Urothelium cell line (cell line): ENCODE measurements around the gene PRDM13.
A peak's percentile ranks its signal among the peaks of the same experiment; 100 is the strongest.
"Not testable (repeated sequence)": the region's sequence is repeated elsewhere in the genome, so short reads cannot be mapped to it uniquely, and the experiment has no call there.

Source experiments
- DNase-seq: peaks from one replicate; pipeline ENCODE4 v3.0.0; 2011; ENCODE audit warnings: low spot score, mixed read lengths
- FAIRE-seq: peaks from 2 replicates; lab custom pipeline; 2011; peaks lifted over from hg19 to GRCh38; lab: Jason Lieb, UNC

PRDM13 gene

DNA sequence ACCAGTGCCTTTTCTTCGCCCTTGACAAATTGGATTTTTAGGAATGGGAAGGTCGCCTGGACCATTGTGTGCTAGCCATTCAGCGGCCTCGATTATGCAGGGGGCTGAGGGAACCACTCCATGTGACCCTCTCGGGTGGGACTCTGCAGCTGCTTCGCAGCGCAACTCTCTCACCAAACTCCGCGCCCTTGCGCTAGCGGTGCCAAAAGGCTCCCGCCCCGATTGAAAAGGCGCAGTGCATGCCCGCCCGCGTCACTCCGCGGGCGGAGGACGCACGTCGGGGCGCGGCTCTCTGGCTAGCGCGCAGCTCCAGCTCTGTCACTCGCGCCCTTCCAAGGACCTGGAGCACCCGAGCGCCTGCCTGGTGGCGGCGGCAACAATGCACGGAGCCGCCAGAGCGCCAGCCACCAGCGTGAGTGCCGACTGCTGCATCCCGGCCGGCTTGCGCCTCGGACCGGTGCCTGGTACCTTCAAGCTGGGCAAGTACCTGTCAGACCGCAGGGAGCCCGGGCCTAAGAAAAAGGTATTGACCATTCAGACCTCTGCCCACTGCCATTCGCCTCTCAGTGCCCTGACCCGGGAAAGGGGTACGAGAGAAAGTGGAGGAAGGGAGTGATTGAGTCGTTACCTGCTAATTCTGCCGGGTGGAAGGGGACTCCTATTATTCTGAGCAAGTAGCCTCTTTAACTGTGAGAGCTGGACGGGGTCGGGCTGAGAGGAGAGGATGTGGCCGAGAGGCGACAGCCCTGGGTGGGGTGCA lies at the start of gene PRDM13:
TSS of gene PRDM13 (plus strand) at position 178 of the 760 bp plus-strand sequence. CDS start at position 380, 202 bp downstream.
- DNase-seq: no peak
- no peak for FAIRE-seq

DNA sequence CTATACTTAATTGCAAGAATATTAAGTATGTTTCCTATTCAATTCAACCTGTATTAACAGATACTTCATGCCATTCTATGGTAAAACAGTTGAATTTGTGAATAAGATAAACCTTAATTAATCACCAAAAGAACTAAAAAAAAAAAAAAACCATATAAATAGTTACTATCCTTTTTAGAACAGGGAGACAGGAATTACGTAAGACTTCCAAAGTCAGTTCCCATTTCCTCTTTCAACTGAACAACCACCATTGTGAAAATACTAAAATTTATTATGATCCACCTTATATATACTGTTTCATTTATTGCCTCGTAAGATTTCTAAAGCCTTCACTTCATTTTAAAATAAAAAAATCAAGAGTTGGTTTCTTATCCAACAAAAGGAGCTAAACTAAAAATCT lies 47.6 kb upstream of the PRDM13 start:
- DNase-seq: no peak

DNA sequence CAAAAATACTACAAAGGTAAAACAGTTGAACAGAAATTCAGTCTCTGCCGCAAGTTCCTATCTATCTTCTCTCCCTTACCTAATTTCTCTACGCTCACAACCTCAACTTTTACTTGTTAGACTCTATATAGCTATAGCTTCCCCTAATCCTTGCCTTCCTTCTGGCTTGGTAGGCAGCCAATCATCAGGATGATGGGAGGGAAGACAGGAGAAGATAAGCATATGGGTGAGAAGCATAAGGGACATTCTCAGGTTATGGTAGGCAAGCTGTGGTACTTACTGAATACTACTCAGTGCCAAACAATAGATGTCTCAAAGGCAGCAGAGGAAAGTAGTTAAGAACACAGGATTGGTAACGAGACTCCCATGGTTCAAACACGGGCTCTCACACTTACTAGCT lies 46.0 kb upstream of the PRDM13 start:
- no peak for DNase-seq
- FAIRE-seq: no peak

More for the DNA sequence above, 47.6 kb upstream of the PRDM13 start:
- FAIRE-seq: no peak

DNA sequence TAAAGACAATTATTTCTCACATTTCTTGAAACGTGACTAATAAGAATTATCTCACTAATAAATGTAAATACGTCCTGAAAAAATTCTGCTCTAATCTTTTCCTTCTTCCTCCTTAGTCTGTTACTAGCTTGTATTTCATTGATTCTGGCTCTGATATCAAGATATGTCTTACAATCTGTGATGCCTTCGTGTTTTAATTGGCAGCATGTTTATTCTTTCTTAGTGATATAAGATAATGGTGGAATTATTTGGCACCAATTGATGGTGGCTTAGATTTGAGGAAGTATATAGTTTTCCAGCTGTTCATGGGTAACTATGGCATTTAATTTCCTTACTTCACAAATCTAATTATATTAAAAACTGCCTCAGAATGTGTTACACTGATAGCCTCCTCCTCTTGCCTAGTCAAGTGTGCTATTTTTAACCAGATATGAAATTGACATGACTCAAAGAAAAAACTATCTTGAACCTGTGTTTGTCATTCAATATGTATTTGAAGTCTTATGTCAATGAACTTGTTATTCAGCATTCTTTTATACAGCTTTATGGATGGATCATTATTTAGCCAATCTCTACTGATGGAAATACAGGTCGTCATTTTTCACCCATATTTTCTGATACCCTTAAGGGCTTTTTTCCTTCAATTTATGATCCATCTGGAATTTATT lies 43.4 kb upstream of the PRDM13 start:
- FAIRE-seq (no peak), DNase-seq (no peak)

DNA sequence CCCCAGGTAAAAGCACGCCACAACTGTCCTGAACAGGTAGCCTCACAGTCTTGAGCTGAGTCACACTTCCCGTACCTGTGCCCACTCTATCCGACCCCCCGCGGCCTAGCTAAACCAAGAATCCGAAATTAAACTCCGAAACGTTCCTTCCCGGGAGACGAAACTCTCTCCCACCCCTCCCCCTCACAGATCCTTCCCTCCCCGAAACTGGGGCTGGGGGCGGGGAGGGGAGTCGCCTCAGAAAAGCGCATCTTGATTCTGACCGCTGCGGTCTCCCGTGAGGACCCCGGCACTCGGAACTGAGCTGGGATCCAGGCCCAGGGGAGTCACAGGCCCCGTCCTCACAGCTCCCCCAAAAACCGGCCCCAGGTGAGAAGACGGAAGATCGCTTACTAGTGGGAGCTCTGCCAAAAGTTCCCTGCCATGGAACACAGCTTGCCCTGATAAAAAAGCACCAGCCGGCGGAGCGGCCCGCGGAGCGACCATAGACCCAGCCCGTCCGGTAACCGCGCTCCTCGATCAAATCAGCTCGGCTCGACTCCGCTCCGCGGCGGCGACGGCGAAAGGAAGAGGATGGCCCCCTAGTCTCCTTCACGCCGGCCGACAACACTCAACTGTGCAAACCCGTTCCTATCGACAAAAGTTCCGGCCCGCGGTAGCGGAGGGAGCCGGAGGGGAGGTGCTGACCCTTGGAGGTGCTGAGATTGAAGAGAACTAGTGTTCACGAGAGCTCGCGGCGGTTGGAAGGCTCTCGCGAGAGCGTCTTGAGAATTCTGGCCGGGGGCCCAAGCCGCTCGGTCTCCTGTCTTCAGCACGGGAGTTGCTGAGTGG lies 38.3 kb upstream of the PRDM13 start, which contains the start of gene CCNC:
TSS of gene CCNC (minus strand) at position 558 of the 831 bp plus-strand sequence. CDS start at position 425, 133 bp downstream.
- peak; percentile 85 for DNase-seq
- FAIRE-seq: no peak

DNA sequence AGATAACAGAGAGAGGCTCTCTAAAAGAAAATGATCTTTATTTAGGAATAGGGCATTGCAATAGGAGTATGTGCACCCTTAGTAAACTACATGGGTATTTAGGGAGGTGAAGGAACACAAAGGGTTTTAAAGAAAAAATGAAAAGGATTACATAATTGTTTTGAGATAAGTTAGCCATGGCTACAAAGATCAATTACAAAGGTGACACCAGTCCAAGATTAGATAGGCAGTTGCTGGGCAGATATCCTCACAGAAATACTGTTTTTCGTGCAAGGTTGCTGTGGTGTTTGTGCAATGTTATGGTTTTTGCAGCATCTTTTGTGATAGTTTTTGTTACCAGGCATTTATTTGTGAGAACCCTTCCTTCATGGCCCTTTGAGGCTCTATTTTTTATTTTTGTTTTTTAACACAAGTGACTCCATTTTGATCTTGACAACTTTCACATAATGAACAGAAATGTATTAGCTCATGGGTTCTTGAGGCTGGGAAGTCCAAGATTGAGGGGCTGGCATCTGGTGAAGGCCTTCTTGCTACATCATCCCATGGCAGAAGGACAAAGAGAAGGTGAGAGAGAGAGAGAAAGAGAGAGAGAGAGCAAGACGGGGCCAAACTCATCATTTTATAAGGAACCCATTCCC lies 32.5 kb upstream of the PRDM13 start:
- FAIRE-seq: no peak
- DNase-seq: no peak

DNA sequence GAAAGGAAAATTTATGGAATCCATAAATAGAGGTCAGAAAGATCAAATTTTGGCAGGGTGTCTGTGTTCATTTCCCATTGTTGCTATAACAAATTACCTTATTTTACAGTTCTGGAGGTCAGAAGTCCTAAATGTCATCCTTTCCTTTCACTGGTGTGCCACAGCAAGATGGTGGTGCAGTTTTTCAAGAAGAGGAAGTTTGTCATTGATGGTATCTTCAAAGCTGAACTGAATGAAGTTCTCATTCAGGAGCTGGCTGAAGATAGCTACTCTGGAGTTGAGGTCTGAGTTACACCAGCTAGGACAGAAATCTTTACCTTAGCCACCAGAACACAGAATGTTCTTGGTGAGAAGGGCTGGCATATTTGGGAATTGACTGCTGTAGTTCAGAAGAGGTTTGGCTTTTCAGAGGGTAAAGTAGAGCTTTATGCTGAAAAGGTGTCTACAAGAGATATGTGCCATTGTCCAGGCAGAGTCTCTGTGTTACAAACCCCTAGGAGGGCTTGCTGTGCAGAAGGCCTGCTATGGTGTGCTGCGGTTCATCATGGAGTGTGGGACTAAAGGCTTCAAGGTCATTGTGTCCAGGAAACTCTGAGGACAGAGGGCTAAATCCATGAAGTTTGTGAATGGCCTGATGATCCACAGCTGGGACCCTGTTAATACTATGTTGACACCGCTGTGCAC lies 30.9 kb upstream of the PRDM13 start:
- FAIRE-seq (no peak), DNase-seq (no peak)

DNA sequence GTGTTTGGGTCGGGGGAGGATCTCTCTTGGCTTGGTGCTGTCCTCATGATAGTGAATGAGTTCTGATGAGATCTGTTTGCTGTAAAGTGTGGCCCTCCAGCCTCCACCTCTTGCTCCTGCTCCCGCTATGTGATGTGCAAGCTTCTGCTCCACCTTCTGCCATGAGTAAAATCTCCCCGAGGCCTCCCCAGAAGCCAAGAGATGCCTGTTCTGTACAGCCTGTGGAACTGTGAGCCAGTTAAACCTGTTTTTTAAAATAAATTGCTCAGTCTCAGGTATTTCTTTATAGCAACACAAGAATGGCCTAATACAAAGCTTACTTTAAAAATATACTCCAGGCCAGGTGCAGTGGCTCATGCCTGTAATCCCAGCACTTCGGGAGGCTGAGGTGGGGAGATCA lies 26.9 kb upstream of the PRDM13 start:
- DNase-seq: no peak
- FAIRE-seq: no peak

DNA sequence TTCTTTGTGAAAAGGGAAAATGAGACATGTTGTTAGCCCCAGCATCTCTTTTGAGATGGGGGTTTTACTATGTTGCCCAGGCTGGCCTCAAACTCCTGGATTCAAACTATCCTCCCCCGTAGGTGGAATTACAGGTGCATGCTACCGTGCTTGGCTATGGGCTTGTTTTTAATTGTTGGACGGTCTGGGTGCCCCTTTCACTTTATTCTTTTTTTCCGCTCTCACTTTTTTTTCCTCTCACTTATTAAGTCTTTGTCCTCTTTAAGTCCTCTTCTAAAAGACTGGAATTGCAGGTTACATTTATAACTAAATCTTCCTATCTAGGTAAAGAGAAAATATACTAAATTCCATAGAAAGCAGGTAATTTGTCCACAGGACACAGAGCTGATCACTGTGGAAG lies 18.8 kb upstream of the PRDM13 start:
- FAIRE-seq: no peak
- no peak for DNase-seq

DNA sequence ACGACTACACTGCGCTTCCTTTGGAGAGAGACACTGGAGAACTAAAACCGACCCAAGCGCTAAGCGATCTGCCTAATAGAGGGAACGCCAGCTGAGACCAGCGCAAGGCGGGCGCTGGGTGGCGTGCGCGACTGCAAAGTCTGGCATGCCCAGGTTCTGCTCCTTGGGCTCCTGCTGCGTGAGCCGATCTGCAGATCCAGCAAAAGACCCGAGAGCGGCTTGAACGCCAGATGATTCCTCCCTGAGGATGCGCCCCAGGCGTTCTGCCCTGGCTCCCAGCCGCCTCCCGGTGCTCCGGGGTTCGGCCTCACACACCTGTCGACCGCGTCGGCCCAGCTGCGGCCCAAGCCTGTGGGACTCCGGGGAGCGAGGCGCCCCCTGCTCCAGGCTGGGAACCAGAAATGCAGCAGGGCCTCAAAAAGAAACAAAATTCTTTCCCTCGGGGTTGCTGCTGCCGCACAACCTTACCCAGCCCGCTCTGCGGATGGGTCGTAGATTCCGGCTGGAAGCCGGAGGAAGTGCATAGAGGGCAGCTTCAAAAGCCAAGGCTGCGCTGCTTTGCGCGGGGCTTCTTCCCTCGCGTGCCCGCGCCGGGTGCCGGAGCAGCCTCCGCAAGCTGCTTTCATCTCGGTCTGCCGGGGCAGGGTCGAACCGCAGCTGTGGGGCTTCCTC lies 17.9 kb upstream of the PRDM13 start:
- FAIRE-seq: no peak

DNA sequence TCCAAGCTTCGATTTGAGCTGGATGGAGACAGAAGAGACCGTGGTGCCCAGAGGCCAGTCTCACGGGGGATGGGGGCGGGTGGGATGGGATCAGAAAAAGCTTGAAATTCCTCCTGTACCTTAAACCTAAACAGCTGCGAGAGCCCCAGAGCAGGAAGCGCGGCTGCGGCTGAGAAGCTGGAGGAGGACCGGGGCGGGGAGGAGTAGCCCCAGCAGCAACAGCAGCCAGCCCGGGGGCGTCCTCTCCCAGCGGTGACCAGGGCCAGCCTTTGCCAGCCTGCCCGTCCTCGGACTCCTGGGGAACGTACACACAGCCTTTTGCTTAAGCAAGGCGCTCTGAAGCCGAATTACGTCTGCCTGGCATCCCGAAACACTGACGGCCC lies 17.4 kb upstream of the PRDM13 start:
- no peak for DNase-seq

More for the DNA sequence above, 17.9 kb upstream of the PRDM13 start:
- DNase-seq: no peak

DNA sequence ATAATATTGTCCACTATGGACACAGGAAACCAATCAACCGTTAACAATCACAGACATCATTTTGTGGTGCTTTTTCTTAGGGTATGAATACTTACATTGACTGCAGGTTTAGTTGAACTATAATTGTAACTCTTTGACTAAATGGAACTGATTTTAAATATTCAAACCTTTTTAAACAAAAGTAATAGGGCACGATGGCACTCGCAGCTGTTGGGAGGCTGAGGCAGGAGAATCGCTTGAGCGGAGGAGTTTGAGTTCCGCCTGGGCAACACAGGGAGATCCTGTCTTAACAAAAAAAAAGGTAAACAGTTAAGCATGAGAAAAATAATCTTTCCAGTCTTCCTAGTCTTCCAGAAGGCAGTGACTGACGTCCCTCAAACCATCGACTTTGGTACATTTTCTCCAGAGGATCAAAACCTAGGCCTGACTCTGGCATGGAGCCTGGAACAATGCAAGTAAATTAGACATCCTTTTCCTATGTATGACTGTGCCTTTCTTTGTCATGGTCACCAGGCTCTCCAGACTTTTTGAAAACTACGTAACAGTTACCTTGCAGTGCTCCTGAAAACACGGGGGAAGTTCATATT lies 16.6 kb upstream of the PRDM13 start:
- FAIRE-seq (no peak), DNase-seq (no peak)

More for the DNA sequence above, 17.4 kb upstream of the PRDM13 start:
- no peak for FAIRE-seq

DNA sequence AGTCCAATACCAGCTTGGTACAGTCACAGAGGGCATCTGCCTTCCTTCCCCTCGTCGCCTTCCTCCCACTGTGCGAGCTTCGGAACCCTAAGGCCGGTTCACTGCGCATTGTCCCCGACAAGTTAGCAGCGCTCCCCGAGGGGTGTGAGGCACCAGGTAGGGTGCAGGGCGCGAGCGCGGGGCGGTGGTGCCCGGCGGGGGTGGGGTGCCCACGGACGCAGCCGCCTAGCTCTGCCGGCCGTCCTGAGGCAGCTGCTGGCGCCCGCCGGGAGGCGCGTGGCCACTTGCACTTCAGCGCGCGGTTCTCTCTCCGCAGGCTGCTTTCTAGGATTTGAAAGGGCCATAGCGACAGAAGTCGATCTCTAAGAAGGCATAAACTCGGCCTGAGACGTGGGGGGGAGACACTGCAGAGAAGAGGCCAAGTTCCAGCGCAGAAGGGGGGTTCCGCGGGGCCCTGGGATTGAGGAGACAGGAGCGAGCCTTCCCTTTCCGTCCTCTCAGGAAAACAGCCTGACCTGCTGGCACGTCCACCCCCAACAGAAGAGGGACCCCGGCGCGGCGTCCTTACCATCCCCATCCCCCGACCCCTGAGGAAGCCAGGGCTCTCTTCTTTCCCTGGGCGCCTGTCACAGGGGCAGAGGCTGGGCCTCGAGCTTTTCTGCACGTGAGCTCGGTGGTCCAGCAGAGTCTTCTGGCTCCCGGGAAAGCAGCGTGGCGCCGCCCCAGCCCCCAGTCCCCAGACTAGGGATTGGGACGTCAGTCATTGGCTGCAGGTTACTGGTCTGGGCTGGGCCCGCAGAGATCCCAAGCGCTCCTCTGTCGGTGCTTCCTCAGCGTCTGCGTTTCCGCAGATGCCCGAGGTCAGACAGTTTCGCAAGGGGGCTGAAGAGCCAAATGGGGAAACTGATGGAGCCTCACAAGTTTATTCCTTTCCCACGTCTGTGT lies 15.6 kb upstream of the PRDM13 start:
- FAIRE-seq: no peak
- no peak for DNase-seq

DNA sequence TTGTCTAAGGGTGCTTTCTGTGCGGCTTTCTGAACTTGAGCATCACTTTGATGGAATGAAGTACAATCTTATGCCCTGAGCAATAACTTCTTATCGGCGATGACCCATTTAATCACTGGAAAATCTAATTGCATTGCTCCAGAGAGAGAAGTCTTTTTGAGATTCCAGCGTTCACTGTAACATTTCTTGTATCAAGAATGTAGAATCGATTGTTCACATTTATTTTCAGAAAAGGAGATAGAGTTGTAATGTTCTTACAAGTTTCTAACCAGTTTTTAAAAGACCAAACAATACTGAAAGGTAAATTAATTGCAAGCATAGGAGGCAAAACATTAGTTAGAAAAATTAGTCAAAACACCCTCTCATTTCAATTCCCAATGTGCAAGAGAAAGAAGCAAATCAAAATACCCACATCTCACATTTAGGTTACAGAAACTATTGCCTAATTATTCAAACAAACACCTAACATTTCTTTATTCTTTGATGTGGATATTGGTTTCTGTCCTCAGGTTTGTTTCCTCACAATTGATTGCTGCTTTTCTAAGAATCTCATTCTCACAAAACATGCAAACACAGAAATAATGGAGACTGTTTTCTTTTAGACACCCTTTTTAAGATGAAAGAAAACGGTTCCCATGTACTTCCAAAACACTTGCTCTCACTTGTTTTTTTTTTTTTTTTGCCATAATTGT lies 14.8 kb upstream of the PRDM13 start:
- DNase-seq (no peak), FAIRE-seq (no peak)

DNA sequence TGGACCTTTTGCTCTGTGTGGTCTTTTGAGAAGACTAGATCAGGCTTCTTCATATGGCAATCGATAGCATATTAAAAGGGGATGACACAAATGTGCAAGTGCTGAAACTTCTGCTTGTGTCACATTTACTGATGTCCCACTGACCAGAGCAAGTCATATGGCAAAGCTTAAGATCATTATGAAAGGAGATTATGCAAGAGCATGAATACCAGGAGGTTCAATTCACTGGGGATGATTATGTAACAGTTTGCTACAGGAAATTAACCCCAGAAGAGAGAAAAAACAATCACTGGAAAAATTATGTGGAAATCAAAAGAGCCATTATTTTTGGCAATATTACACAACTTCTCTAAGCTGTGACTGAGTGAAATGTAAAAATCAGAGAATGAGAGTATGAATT lies 13.7 kb upstream of the PRDM13 start:
- DNase-seq: no peak
- FAIRE-seq: no peak

DNA sequence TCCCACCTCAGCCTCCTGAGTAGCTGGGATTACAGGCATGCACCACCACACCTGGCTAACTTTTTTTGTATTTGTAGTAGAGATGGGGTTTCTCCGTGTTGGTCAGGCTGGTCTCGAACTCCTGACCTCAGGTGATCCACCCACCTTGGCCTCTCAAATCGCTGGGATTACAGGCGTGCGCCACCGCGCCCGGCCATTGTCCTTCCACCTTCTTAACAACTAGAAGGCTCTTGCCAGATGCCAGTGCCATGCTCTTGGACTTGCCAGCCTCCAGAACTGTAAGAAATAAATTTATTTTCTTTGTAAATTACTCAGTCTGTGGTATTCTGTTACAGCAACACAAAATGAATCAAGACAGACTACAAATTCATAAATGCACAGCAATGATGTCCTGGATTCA lies 11.9 kb upstream of the PRDM13 start:
- FAIRE-seq, DNase-seq: not testable (repeated sequence)

DNA sequence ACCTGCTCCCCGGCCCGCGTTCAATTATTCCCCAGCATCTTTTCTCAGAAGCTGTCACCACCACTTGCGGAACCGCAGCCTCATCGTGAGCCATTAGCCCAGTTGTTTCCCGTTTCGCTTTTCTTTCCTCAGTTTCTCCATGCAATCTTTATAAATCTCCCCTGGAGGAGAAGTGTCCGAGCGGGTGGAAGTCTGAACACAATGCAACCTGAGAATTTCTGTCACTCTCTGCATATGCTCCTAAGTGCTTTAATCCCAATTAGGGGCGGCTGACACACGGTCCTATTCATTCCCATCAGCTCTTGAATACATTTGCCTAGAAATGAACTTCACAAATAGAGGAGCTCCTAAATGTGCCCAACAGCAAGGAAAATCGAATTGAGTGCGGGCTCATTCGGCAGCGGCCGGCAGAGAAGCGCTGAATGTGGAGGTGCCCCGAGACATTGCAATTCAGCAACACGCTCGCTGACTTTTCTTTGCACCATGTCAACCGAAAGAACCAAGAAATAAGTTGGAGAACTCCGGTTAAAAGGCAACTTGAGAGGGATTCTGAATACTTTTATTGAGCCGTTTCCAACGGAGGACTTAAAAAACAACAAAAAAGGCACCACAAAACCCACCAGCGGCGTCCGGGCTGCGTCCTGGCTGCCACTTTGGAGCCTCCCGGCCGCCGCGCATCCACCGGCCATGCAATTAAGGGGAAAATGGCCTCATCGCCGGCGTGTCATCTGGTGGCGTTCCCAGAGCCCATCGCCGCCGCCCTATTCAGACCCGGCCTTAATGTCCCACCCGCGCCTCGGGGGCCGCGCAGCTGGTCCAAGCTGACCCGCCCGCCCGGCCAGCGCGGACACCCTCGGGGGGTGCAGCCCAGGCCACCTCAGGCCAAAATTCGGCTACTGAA lies 3.9 kb upstream of the PRDM13 start:
- DNase-seq: no peak
- no peak for FAIRE-seq
